Measurements from ENCODE around the gene SYNDIG1. TPM values are rescaled to one million over a fixed set of nuclear protein-coding genes. Genes with fewer than 3 reads are reported as not detected.

Gene SYNDIG1
- total RNA-seq, 1 donor from 2014 or later, result 0.17 TPM

- DNase-seq, result no peak
These were observed 193.4 kb downstream of the SYNDIG1 start for GRCh38 chr20:24662752-24663365.

GRCh38 chr20:24663496-24663895 lies 194.1 kb downstream of the SYNDIG1 start:
- no peak for DNase-seq

- no peak for DNase-seq
These were observed 195.0 kb downstream of the SYNDIG1 start for GRCh38 chr20:24664266-24664986.

GRCh38 chr20:24665196-24665595 lies 195.8 kb downstream of the SYNDIG1 start:
- DNase-seq, result no peak

- no peak for DNase-seq
These were observed 196.3 kb downstream of the SYNDIG1 start for GRCh38 chr20:24665741-24666191.

- no peak for DNase-seq
These were observed 198.4 kb downstream of the SYNDIG1 start for GRCh38 chr20:24667689-24668383.

- no peak for DNase-seq
These were observed 198.9 kb downstream of the SYNDIG1 start for GRCh38 chr20:24668384-24668702.

- no peak for DNase-seq
These were observed 199.4 kb downstream of the SYNDIG1 start for GRCh38 chr20:24668791-24669190.

GRCh38 chr20:24669701-24670100 lies 200.3 kb downstream of the SYNDIG1 start:
- no peak for DNase-seq

- DNase-seq, result no peak
These were observed 201.0 kb downstream of the SYNDIG1 start for GRCh38 chr20:24670341-24670872.

- no peak for DNase-seq
These were observed 201.6 kb downstream of the SYNDIG1 start for GRCh38 chr20:24670981-24671380.

GRCh38 chr20:24672181-24672880 lies 202.9 kb downstream of the SYNDIG1 start:
- no peak for DNase-seq

GRCh38 chr20:24672886-24673677 lies 203.7 kb downstream of the SYNDIG1 start:
- DNase-seq, result no peak

GRCh38 chr20:24673678-24674570 lies 204.5 kb downstream of the SYNDIG1 start:
- DNase-seq, result no peak

GRCh38 chr20:24674921-24675605 lies 205.6 kb downstream of the SYNDIG1 start:
- DNase-seq, result no peak

GRCh38 chr20:24675651-24676352 lies 206.4 kb downstream of the SYNDIG1 start:
- no peak for DNase-seq

GRCh38 chr20:24676353-24676977 lies 207.0 kb downstream of the SYNDIG1 start:
- DNase-seq, result no peak

- no peak for DNase-seq
These were observed 207.5 kb downstream of the SYNDIG1 start for GRCh38 chr20:24676978-24677370.

GRCh38 chr20:24677626-24678315 lies 208.3 kb downstream of the SYNDIG1 start:
- DNase-seq, result no peak

Data from dermis blood vessel endothelial cell (primary cell).